Raji (cell line): Measurements from ENCODE around the gene CYP11A1.

Experiments
- POLR2A ChIP-seq: IDR thresholded peaks from 2 replicates; pipeline ENCODE4 v1.6.1; 2011; ENCODE audit warnings: low read depth, low read length, control low read depth; ENCODE audit not compliant: insufficient read depth

The CYP11A1 gene

DNA sequence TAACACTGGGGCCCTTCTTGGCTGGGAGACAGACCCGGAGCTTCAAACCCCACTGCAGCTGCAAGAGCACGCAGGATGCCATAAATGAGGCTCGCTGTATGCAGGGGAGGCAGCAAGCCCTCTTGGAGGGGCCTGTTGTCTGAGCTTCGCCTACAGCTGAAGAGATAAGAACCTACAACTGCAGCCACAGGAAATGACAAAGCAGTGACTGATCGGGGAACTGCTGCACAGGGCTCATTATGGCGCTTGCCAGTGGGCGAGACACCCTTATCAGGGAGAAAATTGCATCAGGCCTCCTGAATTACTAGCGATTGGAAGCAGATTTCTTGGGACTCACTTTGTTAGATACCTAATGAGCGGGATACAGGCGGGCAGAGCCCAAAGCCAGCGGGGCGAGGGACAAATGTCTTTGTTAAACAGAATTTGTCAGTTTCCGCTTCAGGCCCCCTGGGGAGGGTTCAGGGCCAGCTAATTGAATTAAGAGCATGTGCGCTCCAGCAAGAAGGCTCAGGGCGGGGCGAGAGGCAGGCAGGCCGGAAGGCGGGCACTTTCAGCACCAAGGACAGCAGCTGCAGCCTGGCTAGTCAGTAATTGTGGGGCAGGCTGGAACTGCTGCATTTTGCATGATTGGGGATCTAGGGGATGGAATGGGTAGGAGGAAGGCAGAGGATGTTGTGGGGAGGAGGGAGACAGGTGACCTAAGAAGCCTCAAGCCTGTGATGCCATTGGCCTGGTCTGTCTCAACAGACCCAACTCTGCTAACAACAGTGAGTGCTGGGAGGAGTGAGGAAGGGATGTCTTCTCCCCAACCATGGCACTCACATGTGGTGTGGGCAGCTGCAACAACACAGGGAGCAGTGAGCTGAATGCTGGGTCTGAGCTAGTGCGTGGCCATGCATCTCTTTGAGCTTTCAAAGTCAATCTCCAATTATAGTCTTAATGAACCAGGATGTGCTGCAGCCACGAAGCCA lies 76.1 kb downstream of the CYP11A1 start:
- TF ChIP-seq POLR2A = no peak

DNA sequence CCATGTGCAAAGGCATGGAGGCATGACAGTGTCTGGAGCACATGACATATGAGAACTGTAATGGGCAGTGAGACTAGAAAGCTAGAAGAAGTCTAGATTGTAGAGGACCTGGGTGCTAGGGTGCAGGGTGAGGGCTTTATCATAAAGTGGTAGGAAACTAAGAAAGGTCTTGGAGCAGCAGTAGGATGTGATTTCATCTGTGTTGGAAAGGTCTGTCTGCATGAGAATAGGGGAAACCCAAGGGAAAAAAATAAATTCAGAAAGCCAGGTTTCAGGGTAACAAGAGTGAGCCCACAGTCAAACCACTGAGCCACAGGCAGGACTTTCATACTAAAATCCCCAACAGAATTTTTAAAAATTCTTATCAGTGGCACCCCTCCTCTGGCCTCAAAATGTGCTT lies 76.8 kb downstream of the CYP11A1 start:
- no peak for TF ChIP-seq POLR2A

DNA sequence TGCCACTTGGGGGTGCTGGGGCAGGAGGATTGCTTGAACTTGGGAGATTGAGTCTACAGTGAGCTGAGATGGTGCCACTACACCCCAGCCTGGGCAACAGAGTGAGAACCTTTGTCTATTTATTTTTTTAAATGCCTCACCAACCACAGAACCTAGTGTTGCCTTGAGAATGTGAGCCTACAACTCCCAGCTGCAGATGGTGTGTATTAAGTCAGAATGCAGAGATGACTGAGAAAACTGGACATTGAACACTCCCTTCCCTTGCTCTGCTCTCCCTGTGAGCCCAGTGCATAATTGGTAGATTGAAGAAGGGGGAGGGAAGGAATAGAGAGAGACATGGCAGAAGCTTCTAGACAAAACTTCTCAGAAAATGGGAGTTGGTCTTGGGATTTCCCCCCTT lies 77.8 kb downstream of the CYP11A1 start:
- TF ChIP-seq POLR2A = no peak
